Smooth muscle cell (in vitro differentiated cells): ENCODE results near the gene SH3D21. TPM values are rescaled to one million over a fixed set of nuclear protein-coding genes. Genes with fewer than 3 reads are reported as not detected.

Experiments used
- DNase-seq: peaks from one replicate; lab custom pipeline; 2025; ENCODE audit not compliant: unreplicated experiment; lab: John Stamatoyannopoulos, UW
- H2AFZ ChIP-seq: fragments of 200-600 bp; sonication (generic); 2 replicates; pipeline ENCODE4 v1.6.0; 2016; ENCODE audit warnings: antibody characterized with exemption, low read depth, mild to moderate bottlenecking
- H3F3A ChIP-seq: fragments of 200-600 bp; sonication (generic); 2 replicates; pipeline ENCODE4 v1.6.0; 2017; ENCODE audit warnings: antibody characterized with exemption, low read depth
- H3K27ac ChIP-seq: fragments of 200-600 bp; sonication (generic); 2 replicates; pipeline ENCODE4 v1.5.1; 2016; ENCODE audit warnings: low read depth, mild to moderate bottlenecking
- H3K27me3 ChIP-seq: fragments of 200-600 bp; sonication (generic); 2 replicates; pipeline ENCODE4 v1.6.1; 2016; ENCODE audit warnings: low read depth, mild to moderate bottlenecking
- H3K36me3 ChIP-seq: fragments of 200-600 bp; sonication (generic); 2 replicates; pipeline ENCODE4 v1.5.1; 2016; ENCODE audit warnings: low read depth
- H3K4me1 ChIP-seq: fragments of 200-600 bp; sonication (generic); 2 replicates; pipeline ENCODE4 v1.5.1; 2016; ENCODE audit warnings: low read depth
- H3K4me2 ChIP-seq: fragments of 200-600 bp; sonication (generic); 2 replicates; pipeline ENCODE4 v1.6.0; 2016; ENCODE audit warnings: mild to moderate bottlenecking
- H3K4me3 ChIP-seq: fragments of 200-600 bp; sonication (generic); 2 replicates; pipeline ENCODE4 v1.5.1; 2016; ENCODE audit warnings: mild to moderate bottlenecking
- H3K79me2 ChIP-seq: fragments of 200-600 bp; sonication (generic); 2 replicates; pipeline ENCODE4 v1.6.0; 2016; ENCODE audit warnings: low read depth, mild to moderate bottlenecking
- H3K9ac ChIP-seq: fragments of 200-600 bp; sonication (generic); 2 replicates; pipeline ENCODE4 v1.6.0; 2016; ENCODE audit warnings: low read depth
- H3K9me3 ChIP-seq: fragments of 200-600 bp; sonication (generic); replicated peaks from 2 replicates; pipeline ENCODE4 v1.5.1; 2016; ENCODE audit warnings: low read depth
- H4K20me1 ChIP-seq: fragments of 200-600 bp; sonication (generic); 2 replicates; pipeline ENCODE4 v1.6.0; 2016; ENCODE audit warnings: low read depth
- WGBS: methylation state at CpG from one replicate; pipeline ENCODE4 v1.1.7; 2016; ENCODE audit warnings: low lambda C conversion rate; 5-methylcytosine and 5-hydroxymethylcytosine counted together
- polyA plus RNA-seq: library from polyadenylated mRNA; unstranded; fragments of >200 nt; fragmentation: Nextera tagmentation; extraction: Ambion mirVana; gene quantifications from 2 replicates; pipeline ENCODE4 v1.2.1, GENCODE V29; 2016
- total RNA-seq: library from RNA; depleted of rRNA; stranded (reverse); fragments of >200 nt; gene quantifications from 2 replicates; pipeline ENCODE4 v1.2.3, GENCODE V29; 2014
- TF ChIP-seq, protein P1 (sequence below): fragments of 200-600 bp; sonication (generic); IDR thresholded peaks from 2 replicates; pipeline ENCODE4 v1.5.1; 2017; ENCODE audit warnings: borderline replicate concordance, mild to moderate bottlenecking, antibody characterized with exemption; ENCODE audit not compliant: insufficient read depth, poor library complexity, severe bottlenecking

The SH3D21 gene
- total and polyA plus RNA-seq, 2 experiments from 2014 or later: 6.9 to 12.0 TPM

GRCh38 chr1:36284061-36284460, 22.1 kb upstream of the SH3D21 start:
- Histone ChIP-seq H4K20me1 (peaks cover 72% of the 10 kb centered on the region), H3K27ac (peak overlapping the region; percentile 55), H3K9me3 (no peaks in the 10 kb centered on the region), H3F3A (peaks cover 41% of the 10 kb centered on the region), H3K4me3 (no peak overlapping the region), H3K36me3 (peaks cover 10% of the 10 kb centered on the region), H3K4me1 (no peaks in the 10 kb centered on the region), H3K79me2 (peaks cover 55% of the 10 kb centered on the region), H3K4me2 (no peak overlapping the region), H3K9ac (no peak overlapping the region), H3K27me3 (no peaks in the 10 kb centered on the region), H2AFZ (no peak overlapping the region)
- WGBS: 100% methylated on average over 1 of the region's 1 CpG
- DNase-seq: no peak
- TF ChIP-seq, protein P1, sequence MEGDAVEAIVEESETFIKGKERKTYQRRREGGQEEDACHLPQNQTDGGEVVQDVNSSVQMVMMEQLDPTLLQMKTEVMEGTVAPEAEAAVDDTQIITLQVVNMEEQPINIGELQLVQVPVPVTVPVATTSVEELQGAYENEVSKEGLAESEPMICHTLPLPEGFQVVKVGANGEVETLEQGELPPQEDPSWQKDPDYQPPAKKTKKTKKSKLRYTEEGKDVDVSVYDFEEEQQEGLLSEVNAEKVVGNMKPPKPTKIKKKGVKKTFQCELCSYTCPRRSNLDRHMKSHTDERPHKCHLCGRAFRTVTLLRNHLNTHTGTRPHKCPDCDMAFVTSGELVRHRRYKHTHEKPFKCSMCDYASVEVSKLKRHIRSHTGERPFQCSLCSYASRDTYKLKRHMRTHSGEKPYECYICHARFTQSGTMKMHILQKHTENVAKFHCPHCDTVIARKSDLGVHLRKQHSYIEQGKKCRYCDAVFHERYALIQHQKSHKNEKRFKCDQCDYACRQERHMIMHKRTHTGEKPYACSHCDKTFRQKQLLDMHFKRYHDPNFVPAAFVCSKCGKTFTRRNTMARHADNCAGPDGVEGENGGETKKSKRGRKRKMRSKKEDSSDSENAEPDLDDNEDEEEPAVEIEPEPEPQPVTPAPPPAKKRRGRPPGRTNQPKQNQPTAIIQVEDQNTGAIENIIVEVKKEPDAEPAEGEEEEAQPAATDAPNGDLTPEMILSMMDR: no peak

DNA sequence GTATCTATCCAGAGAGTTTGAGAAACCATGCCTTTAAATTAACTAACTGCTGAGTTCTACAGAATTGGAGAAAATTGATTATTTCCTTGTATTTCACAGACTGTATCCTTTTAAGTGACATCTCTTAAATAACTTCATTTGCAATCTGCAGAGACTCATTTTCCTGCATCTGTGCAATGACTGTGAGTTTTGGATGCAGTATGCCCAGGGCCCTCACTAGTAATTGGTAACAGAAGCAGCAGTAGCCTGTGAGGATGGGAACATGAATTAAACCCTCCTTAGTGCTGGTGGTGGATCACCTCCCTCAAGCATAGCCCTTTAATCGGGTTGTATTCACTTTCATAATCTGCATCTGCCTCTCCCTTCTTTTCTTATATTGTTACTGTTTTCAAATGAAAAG, 21.7 kb upstream of the SH3D21 start:
- Histone ChIP-seq H3K4me3 (no peak overlapping the region), H4K20me1 (peaks cover 68% of the 10 kb centered on the region), H3K9ac (no peak overlapping the region), H3F3A (peaks cover 41% of the 10 kb centered on the region), H3K4me1 (no peaks in the 10 kb centered on the region), H3K9me3 (no peaks in the 10 kb centered on the region), H3K27ac (peak overlapping the region; percentile 55), H3K79me2 (peaks cover 55% of the 10 kb centered on the region), H3K4me2 (no peak overlapping the region), H2AFZ (no peak overlapping the region), H3K36me3 (peaks cover 14% of the 10 kb centered on the region), H3K27me3 (no peaks in the 10 kb centered on the region)
- TF ChIP-seq, protein P1: no peak
- no peak for DNase-seq
- WGBS: 94% methylated on average over 1 of the region's 1 CpG

DNA sequence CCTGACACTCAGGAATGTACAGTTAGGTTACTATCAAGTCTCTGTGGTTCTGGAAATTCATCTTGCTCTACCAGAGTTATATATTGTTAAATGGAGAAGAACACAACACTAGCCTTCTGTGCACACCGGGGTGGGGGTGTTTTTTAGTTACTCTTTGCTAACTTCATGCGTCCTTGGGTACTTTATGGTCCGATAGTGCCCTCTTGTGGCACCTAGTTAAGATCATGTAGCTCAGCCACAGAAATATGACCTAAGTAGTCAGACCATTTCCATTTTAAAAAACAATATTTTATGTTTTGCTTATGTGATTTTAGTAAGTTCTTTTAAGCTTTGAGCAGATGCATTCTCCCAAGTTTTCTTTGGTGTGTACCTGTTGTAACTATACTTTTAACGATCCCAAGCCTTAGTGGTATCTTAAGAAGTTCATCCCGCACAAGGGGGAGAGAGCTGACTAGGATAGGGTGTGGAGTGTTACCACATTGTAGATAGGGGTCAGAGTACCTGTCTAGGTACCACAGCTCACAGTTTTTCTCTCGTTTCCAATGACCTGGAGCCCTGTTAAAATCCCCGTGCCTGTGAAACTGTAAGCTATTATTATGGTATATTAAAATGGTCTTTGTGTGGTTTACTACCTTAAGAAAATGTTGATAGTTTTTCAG, 20.6 kb upstream of the SH3D21 start:
- TF ChIP-seq, protein P1: peak; percentile 73
- Histone ChIP-seq H3K79me2 (peaks cover 49% of the 10 kb centered on the region), H3K4me1 (no peaks in the 10 kb centered on the region), H3K27me3 (no peaks in the 10 kb centered on the region), H3F3A (peaks cover 41% of the 10 kb centered on the region), H3K27ac (peak overlapping the region; percentile 55), H2AFZ (no peak overlapping the region), H3K4me3 (no peak overlapping the region), H4K20me1 (peaks cover 62% of the 10 kb centered on the region), H3K9me3 (no peaks in the 10 kb centered on the region), H3K36me3 (peaks cover 14% of the 10 kb centered on the region), H3K9ac (no peak overlapping the region), H3K4me2 (no peak overlapping the region)
- no peak for DNase-seq
- 66% methylated on average over 7 of the region's 7 CpGs for WGBS

GRCh38 chr1:36286802-36287201, 19.4 kb upstream of the SH3D21 start:
- H3K36me3 ChIP-seq: peaks cover 21% of the 10 kb centered on the region
- no peaks in the 10 kb centered on the region for H3K9me3 ChIP-seq
- TF ChIP-seq, protein P1: no peak
- no peaks in the 10 kb centered on the region for H3K4me1 ChIP-seq
- peaks cover 61% of the 10 kb centered on the region for H4K20me1 ChIP-seq
- no peak overlapping the region for H3K27ac ChIP-seq
- no peak overlapping the region for H2AFZ ChIP-seq
- WGBS: 97% methylated on average over 13 of the region's 13 CpGs
- no peaks in the 10 kb centered on the region for H3K27me3 ChIP-seq
- peaks cover 41% of the 10 kb centered on the region for H3K79me2 ChIP-seq
- no peak for DNase-seq
- H3K4me2 ChIP-seq: no peak overlapping the region
- no peak overlapping the region for H3K9ac ChIP-seq
- H3K4me3 ChIP-seq: no peak overlapping the region
- H3F3A ChIP-seq: peaks cover 33% of the 10 kb centered on the region
